SK-N-SH (cell line): Measurements from ENCODE around the gene RHBDL1. TPM values are rescaled to one million over a fixed set of nuclear protein-coding genes. Genes with fewer than 3 reads are reported as not detected.

ENCODE experiments used
- CTCF ChIA-PET: fragments of 300-600, 350-600 bp; formaldehyde crosslinking; extraction: SDS; loops from one replicate; lab custom pipeline; 2021; lab: Yijun Ruan, JAX
- POLR2A ChIA-PET: fragments of 350-600 bp; sonication (Branson Sonifier 250); formaldehyde crosslinking; extraction: SDS; loops from one replicate; lab custom pipeline; 2020; ENCODE audit warnings: antibody characterized with exemption, inconsistent platforms; lab: Yijun Ruan, JAX
- DNase-seq: peaks from one replicate; pipeline ENCODE4 v3.0.0; 2012
- H2AFZ ChIP-seq: fragments of 200-600 bp; sonication (generic); 2 replicates; pipeline ENCODE4 v1.8.1; 2016; ENCODE audit warnings: antibody characterized with exemption, mild to moderate bottlenecking, low read depth
- H3F3A ChIP-seq: fragments of 200-600 bp; sonication (generic); replicated peaks from 2 replicates; pipeline ENCODE3; 2016; ENCODE audit warnings: antibody characterized with exemption, mild to moderate bottlenecking; ENCODE audit not compliant: insufficient read depth
- H3K27ac ChIP-seq, 2 experiments: fragments of 200-500 bp in 1 of 2; fragments of 200-600 bp in 1 of 2; sonication (Bioruptor generic) in 1 of 2; sonication (generic), shearing (Covaris generic) in 1 of 2; 2 replicates each; pipeline versions ENCODE4 v1.5.1 to v1.6.1; 2014 to 2016; ENCODE audit warnings: low read depth in 2 of 2, inconsistent platforms in 1 of 2, low read length in 1 of 2, mild to moderate bottlenecking in 1 of 2, mixed read lengths in 1 of 2
- H3K27me3 ChIP-seq: fragments of 200-600 bp; sonication (generic), shearing (Covaris generic); 2 replicates; pipeline ENCODE4 v1.6.1; 2016; ENCODE audit warnings: mixed run types; ENCODE audit not compliant: insufficient read depth
- H3K36me3 ChIP-seq, 2 experiments: fragments of 200-500 bp in 1 of 2; fragments of 200-600 bp in 1 of 2; sonication (Bioruptor generic) in 1 of 2; sonication (generic) in 1 of 2; replicated peaks in 1 of 2; 2 replicates each; pipeline versions ENCODE3 to v1.5.1; 2014 to 2016; ENCODE audit warnings: low read length in 1 of 2, mild to moderate bottlenecking in 1 of 2; ENCODE audit not compliant: insufficient read depth in 2 of 2, control insufficient read depth in 1 of 2
- H3K4me1 ChIP-seq, 2 experiments: fragments of 200-500 bp in 1 of 2; fragments of 200-600 bp in 1 of 2; sonication (Bioruptor generic) in 1 of 2; sonication (generic), shearing (Covaris generic) in 1 of 2; 2 replicates each; pipeline versions ENCODE4 v1.5.1 to v1.6.1; 2014 to 2016; ENCODE audit warnings: low read depth in 1 of 2, low read length in 1 of 2, mixed run types in 1 of 2; ENCODE audit not compliant: insufficient read depth in 2 of 2, control insufficient read depth in 1 of 2
- H3K4me2 ChIP-seq: fragments of 200-600 bp; sonication (generic), shearing (Covaris generic); 2 replicates; pipeline ENCODE4 v1.6.1; 2017; ENCODE audit warnings: mixed run types
- H3K4me3 ChIP-seq, 2 experiments: fragments of 200-500 bp in 1 of 2; fragments of 200-600 bp in 1 of 2; sonication (Bioruptor generic) in 1 of 2; sonication (generic), shearing (Covaris generic) in 1 of 2; 2 replicates each; pipeline versions ENCODE4 v1.5.1 to v1.8.1; 2014 to 2016; ENCODE audit warnings: low read depth in 2 of 2, inconsistent platforms in 1 of 2, low read length in 1 of 2, mild to moderate bottlenecking in 1 of 2, mixed read lengths in 1 of 2, moderate library complexity in 1 of 2
- H3K79me2 ChIP-seq: fragments of 200-600 bp; sonication (generic); 2 replicates; pipeline ENCODE4 v1.8.1; 2017; ENCODE audit warnings: mild to moderate bottlenecking; ENCODE audit not compliant: insufficient read depth
- H3K9ac ChIP-seq: fragments of 200-600 bp; sonication (generic); 2 replicates; pipeline ENCODE4 v1.6.1; 2017; ENCODE audit warnings: mixed run types
- H3K9me2 ChIP-seq: fragments of 200-600 bp; sonication (generic); 2 replicates; pipeline ENCODE4 v1.6.1; 2017; ENCODE audit warnings: mixed run types
- H3K9me3 ChIP-seq: fragments of 200-600 bp; sonication (generic); 2 replicates; pipeline ENCODE4 v1.6.1; 2017; ENCODE audit warnings: mixed run types, mild to moderate bottlenecking, moderate library complexity
- H4K20me1 ChIP-seq: fragments of 200-600 bp; sonication (generic); 2 replicates; pipeline ENCODE4 v1.6.1; 2017; ENCODE audit warnings: mild to moderate bottlenecking, mixed run types; ENCODE audit not compliant: insufficient read depth
- CHD2 ChIP-seq: fragments of 150-350 bp; IDR thresholded peaks from 2 replicates; pipeline ENCODE4 v1.6.1; 2018; ENCODE audit warnings: low read length; ENCODE audit not compliant: partially characterized antibody
- ELF1 ChIP-seq: IDR thresholded peaks from 2 replicates; pipeline ENCODE4 v1.4.0; 2012
- EP300 ChIP-seq, 2 experiments: IDR thresholded peaks; 2 replicates each; pipeline versions ENCODE4 v1.4.0 to v1.6.1; 2012; ENCODE audit warnings: borderline replicate concordance in 1 of 2, low read depth in 1 of 2, low read length in 1 of 2
- EZH2phosphoT487 ChIP-seq: fragments of 200-600 bp; sonication (generic); IDR thresholded peaks from 2 replicates; pipeline ENCODE4 v1.6.1; 2017; ENCODE audit warnings: low read depth, mixed run types, mild to moderate bottlenecking, antibody characterized with exemption, moderate library complexity, borderline replicate concordance
- FOSL2 ChIP-seq: IDR thresholded peaks from 2 replicates; pipeline ENCODE4 v1.4.0; 2012; ENCODE audit warnings: low read depth, mild to moderate bottlenecking, moderate library complexity, borderline replicate concordance
- FOXJ3 ChIP-seq: sonication (generic); formaldehyde crosslinking; IDR thresholded peaks from 2 replicates; pipeline ENCODE4 v1.5.1; 2020; ENCODE audit warnings: mild to moderate bottlenecking, missing genetic modification reagents
- FOXM1 ChIP-seq: IDR thresholded peaks from 2 replicates; pipeline ENCODE4 v1.4.0; 2012; ENCODE audit warnings: low read depth, mild to moderate bottlenecking
- GABPA ChIP-seq: IDR thresholded peaks from 2 replicates; pipeline ENCODE4 v1.4.0; 2012; ENCODE audit warnings: low read depth, mild to moderate bottlenecking
- GATA2 ChIP-seq: sonication (generic); formaldehyde crosslinking; IDR thresholded peaks from 2 replicates; pipeline ENCODE4 v1.5.0; 2020; ENCODE audit warnings: mild to moderate bottlenecking, missing genetic modification reagents
- IRF3 ChIP-seq: fragments of 150-350 bp; IDR thresholded peaks from 2 replicates; pipeline ENCODE4 v1.6.1; 2016; ENCODE audit warnings: mild to moderate bottlenecking, low read depth, low read length
- JUND ChIP-seq: IDR thresholded peaks from 2 replicates; pipeline ENCODE4 v1.4.0; 2012
- MXI1 ChIP-seq: IDR thresholded peaks from 2 replicates; pipeline ENCODE4 v1.6.1; 2012; ENCODE audit warnings: mild to moderate bottlenecking, low read depth, low read length, improper control_type of control experiment
- NFIC ChIP-seq: IDR thresholded peaks from 2 replicates; pipeline ENCODE4 v1.4.0; 2012; ENCODE audit warnings: borderline replicate concordance
- NRF1 ChIP-seq: IDR thresholded peaks from 2 replicates; pipeline ENCODE4 v1.6.1; 2012; ENCODE audit warnings: low read depth, mild to moderate bottlenecking, low read length
- PBX3 ChIP-seq: IDR thresholded peaks from 2 replicates; pipeline ENCODE4; 2012
- POLR2AphosphoS5 ChIP-seq: IDR thresholded peaks from 2 replicates; pipeline ENCODE4 v1.6.1; 2012; ENCODE audit warnings: low read depth, low read length
- RAD21 ChIP-seq: IDR thresholded peaks from 2 replicates; pipeline ENCODE4 v1.6.1; 2012; ENCODE audit warnings: mild to moderate bottlenecking, low read length
- RCOR1 ChIP-seq: fragments of 150-350 bp; IDR thresholded peaks from 2 replicates; pipeline ENCODE4 v1.6.1; 2017; ENCODE audit warnings: antibody characterized with exemption, low read length
- REST ChIP-seq: IDR thresholded peaks from 2 replicates; pipeline ENCODE4 v1.6.1; 2012; ENCODE audit warnings: mild to moderate bottlenecking, low read depth, low read length, moderate library complexity
- RFX5 ChIP-seq: IDR thresholded peaks from 2 replicates; pipeline ENCODE4 v1.6.1; 2012; ENCODE audit warnings: mild to moderate bottlenecking, improper control_type of control experiment, low read length
- RXRA ChIP-seq: IDR thresholded peaks from 2 replicates; pipeline ENCODE4 v1.4.0; 2012; ENCODE audit warnings: low read depth, mild to moderate bottlenecking, borderline replicate concordance
- SIN3A ChIP-seq: IDR thresholded peaks from 2 replicates; pipeline ENCODE4 v1.6.1; 2012; ENCODE audit warnings: low read depth, mild to moderate bottlenecking, low read length, moderate library complexity, borderline replicate concordance
- TEAD4 ChIP-seq: IDR thresholded peaks from 2 replicates; pipeline ENCODE4 v1.4.0; 2012; ENCODE audit warnings: mild to moderate bottlenecking, borderline replicate concordance; ENCODE audit not compliant: insufficient read depth
- ZBTB33 ChIP-seq: IDR thresholded peaks from 2 replicates; pipeline ENCODE4 v1.4.0; 2012; ENCODE audit warnings: low read depth, borderline replicate concordance
- WGBS: methylation state at CpG from one replicate; pipeline ENCODE4 v1.1.6; 2017; ENCODE audit warnings: low lambda C conversion rate; 5-methylcytosine and 5-hydroxymethylcytosine counted together
- polyA plus RNA-seq, 3 experiments: library from polyadenylated mRNA; depleted of rRNA; stranded (reverse); fragments of >200 nt; gene quantifications; 2 replicates each; pipeline ENCODE4 v1.2.3, GENCODE V29; 2012
- TF ChIP-seq, protein P1 (sequence below): IDR thresholded peaks from 2 replicates; pipeline ENCODE4 v1.4.0; 2012; ENCODE audit warnings: low read depth

Gene RHBDL1
- polyA plus RNA-seq, 1 of the 3 experiments (the other 2 are of a cell fraction) = 4.1 TPM

DNA sequence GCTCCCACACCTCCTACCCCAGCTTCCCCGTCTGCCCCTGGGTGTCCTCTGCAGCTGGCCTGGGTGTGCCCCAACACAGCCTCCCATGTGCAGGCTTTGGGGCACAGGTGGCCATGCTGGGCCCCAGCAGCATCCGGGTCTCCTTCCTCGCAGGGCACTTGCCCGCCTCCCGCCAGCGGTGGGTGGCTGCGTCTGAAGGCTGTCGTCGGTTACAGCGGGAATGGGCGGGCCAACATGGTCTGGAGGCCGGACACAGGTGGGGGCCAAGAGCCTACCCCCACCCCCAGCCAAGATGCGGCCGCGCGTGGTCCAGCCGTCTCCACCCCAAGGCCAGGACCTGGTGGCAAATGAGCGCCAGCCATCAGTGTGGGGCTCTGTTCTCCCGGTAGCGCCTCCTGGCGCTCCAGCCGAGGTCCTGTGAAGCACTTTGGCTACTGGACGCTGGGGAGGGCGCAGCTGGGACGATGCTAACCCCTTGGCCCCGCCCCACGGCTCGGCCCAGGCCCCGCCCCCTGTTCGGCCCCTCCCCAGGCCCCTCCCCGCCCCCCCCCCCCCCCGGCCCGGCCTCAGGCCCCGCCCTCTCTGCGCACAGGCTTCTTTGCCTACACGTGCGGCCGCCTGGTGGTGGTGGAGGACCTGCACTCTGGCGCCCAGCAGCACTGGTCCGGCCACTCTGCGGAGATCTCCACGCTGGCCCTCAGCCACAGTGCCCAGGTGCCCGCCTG is 14.8 kb upstream of the RHBDL1 start:
- H3K27me3 ChIP-seq = no peaks in the 10 kb centered on the region
- ChIA-PET POLR2A (interaction anchor here (0.9 to 1.5 kb wide), 7 partner anchors 9 to 72 kb away, joined by 3 to 13 read pairs (median 4); partner anchors contain the start of genes ANTKMT, METRN, METTL26 and STUB1), CTCF (interaction anchor here (0.7 to 6.7 kb wide), 17 partner anchors 9 to 269 kb away, joined by 3 to 92 read pairs (median 4); partner anchors contain the start of genes JMJD8, MCRIP2, METRN and RHBDL1)
- H3K9me3 ChIP-seq = no peaks in the 10 kb centered on the region
- H3K9ac ChIP-seq = no peak overlapping the region
- H3K9me2 ChIP-seq = no peaks in the 10 kb centered on the region
- DNase-seq = peak; percentile 98
- peaks cover 3 to 35% of the 10 kb centered on the region in 2 experiments; a peak in 3 of 4 replicates for H3K4me1 ChIP-seq
- peak overlapping the region in 1 of 2 experiments; percentile 40; a peak in 2 of 4 replicates for H3K4me3 ChIP-seq
- H3K79me2 ChIP-seq = no peaks in the 10 kb centered on the region
- no peaks in the 10 kb centered on the region for H3F3A ChIP-seq
- H3K4me2 ChIP-seq = peak overlapping the region; percentile 63; the same call in 1 of the 2 replicates
- H3K36me3 ChIP-seq = peaks cover 0 to 44% of the 10 kb centered on the region in 2 experiments
- 36% methylated on average over 11 of the region's 43 CpGs for WGBS
- 0 out of 2 replicates have a peak overlapping the region, but pooled peaks have one; percentile 37 for H2AFZ ChIP-seq
- H3K27ac ChIP-seq = peak overlapping the region; percentile 45 to 96
- H4K20me1 ChIP-seq = no peaks in the 10 kb centered on the region
- TF ChIP-seq ZBTB33 (no peak), POLR2AphosphoS5 (peak; percentile 26; the same call in 1 of the 2 replicates), EP300 (IDR thresholded peaks at IDR 0.05; ENCODE audit: borderline replicate concordance in 1 of 2, low read depth in 1 of 2, low read length in 1 of 2) (no peak; a peak in 1 of 4 replicates), CHD2 (peak; percentile 38), SIN3A (no peak), RXRA (no peak), JUND (no peak), RFX5 (no peak), ELF1 (no peak), RAD21 (peak; percentile 14; the same call in 1 of the 2 replicates), NRF1 (peak; percentile 20; the same call in 1 of the 2 replicates), EZH2phosphoT487 (no peak), FOXJ3 (CRISPR knock-in tag) (no peak), GABPA (no peak), IRF3 (no peak), REST (no peak), FOXM1 (no peak), PBX3 (no peak), GATA2 (CRISPR knock-in tag) (no peak), NFIC (no peak), MXI1 (peak; percentile 68), FOSL2 (no peak), RCOR1 (0 out of 2 replicates have a peak, but pooled peaks have one; percentile 8), TEAD4 (no peak)
- TF ChIP-seq, protein P1, sequence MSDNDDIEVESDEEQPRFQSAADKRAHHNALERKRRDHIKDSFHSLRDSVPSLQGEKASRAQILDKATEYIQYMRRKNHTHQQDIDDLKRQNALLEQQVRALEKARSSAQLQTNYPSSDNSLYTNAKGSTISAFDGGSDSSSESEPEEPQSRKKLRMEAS = peak; percentile 82; the same call in 1 of the 2 replicates
